AG08396 (cell line): ENCODE data around the gene MAB21L3.

Experiments used
- DNase-seq: peaks from one replicate; pipeline ENCODE4 v3.0.0; 2012; ENCODE audit warnings: low spot score, mixed read lengths

Gene MAB21L3

GRCh38 chr1:116111524-116112021 lies 374 bp downstream of the MAB21L3 start:
- no peak for DNase-seq

GRCh38 chr1:116112388-116113140 lies 1.4 kb downstream of the MAB21L3 start:
- DNase-seq, result no peak

GRCh38 chr1:116113615-116114014 lies 2.4 kb downstream of the MAB21L3 start:
- no peak for DNase-seq

GRCh38 chr1:116115476-116116439 lies 4.6 kb downstream of the MAB21L3 start:
- DNase-seq, result peak; percentile 80

- DNase-seq, result no peak
Observed at GRCh38 chr1:116118471-116118870, 7.3 kb downstream of the MAB21L3 start.

- no peak for DNase-seq
Observed at GRCh38 chr1:116119876-116120275, 8.7 kb downstream of the MAB21L3 start.

- DNase-seq, result peak; percentile 87
Observed at GRCh38 chr1:116122955-116123757, 12.0 kb downstream of the MAB21L3 start.

- no peak for DNase-seq
Observed at GRCh38 chr1:116123837-116124533, 12.8 kb downstream of the MAB21L3 start.

GRCh38 chr1:116125758-116126157 lies 14.6 kb downstream of the MAB21L3 start:
- DNase-seq, result no peak

GRCh38 chr1:116126281-116126680 lies 15.1 kb downstream of the MAB21L3 start:
- no peak for DNase-seq

- DNase-seq, result no peak
Observed at GRCh38 chr1:116127123-116127847, 16.1 kb downstream of the MAB21L3 start.

- no peak for DNase-seq
Observed at GRCh38 chr1:116127848-116128540, 16.8 kb downstream of the MAB21L3 start.

- no peak for DNase-seq
Observed at GRCh38 chr1:116128664-116129063, 17.5 kb downstream of the MAB21L3 start.

- DNase-seq, result no peak
Observed at GRCh38 chr1:116129537-116129936, 18.3 kb downstream of the MAB21L3 start.

GRCh38 chr1:116130356-116130755 lies 19.2 kb downstream of the MAB21L3 start:
- no peak for DNase-seq

- DNase-seq, result no peak
Observed at GRCh38 chr1:116131170-116131569, 20.0 kb downstream of the MAB21L3 start.

GRCh38 chr1:116131866-116132605 lies 20.8 kb downstream of the MAB21L3 start:
- DNase-seq, result no peak

GRCh38 chr1:116133696-116134475 lies 22.7 kb downstream of the MAB21L3 start:
- DNase-seq, result no peak

GRCh38 chr1:116134476-116134773 lies 23.2 kb downstream of the MAB21L3 start:
- no peak for DNase-seq
